Type B pancreatic cell (in vitro differentiated cells): Measurements from ENCODE around the gene IBA57. TPM values are rescaled to one million over a fixed set of nuclear protein-coding genes. Genes with fewer than 3 reads are reported as not detected.

Source experiments
- DNase-seq: peaks from one replicate; pipeline ENCODE4 v3.0.0; 2021; ENCODE audit warnings: mixed read lengths; ENCODE audit not compliant: unreplicated experiment; ENCODE audit errors: extremely low spot score
- H3K27ac Mint-ChIP-seq: 2 replicates; pipeline ENCODE4 v1.8.0; 2021; ENCODE audit warnings: mild to moderate bottlenecking, mixed read lengths
- H3K27me3 Mint-ChIP-seq: 2 replicates; pipeline ENCODE4 v1.8.0; 2021; ENCODE audit warnings: mixed read lengths
- H3K36me3 Mint-ChIP-seq: 2 replicates; pipeline ENCODE4 v1.8.0; 2021; ENCODE audit warnings: mixed read lengths
- H3K4me1 Mint-ChIP-seq: one replicate; pipeline ENCODE4 v1.8.0; 2021; ENCODE audit warnings: mixed read lengths; ENCODE audit not compliant: unreplicated experiment
- H3K4me3 Mint-ChIP-seq: 2 replicates; pipeline ENCODE4 v1.8.0; 2021; ENCODE audit warnings: mild to moderate bottlenecking, mixed read lengths
- H3K9me3 Mint-ChIP-seq: 2 replicates; pipeline ENCODE4 v1.8.0; 2021; ENCODE audit warnings: mixed read lengths
- total RNA-seq: library from RNA; stranded (reverse); gene quantifications from 2 replicates; pipeline ENCODE4 v1.2.1, GENCODE V29; 2021; ENCODE audit warnings: low replicate concordance
- TF ChIP-seq, protein P1 (sequence below): fragments of 200-600 bp; sonication (generic); conservative IDR thresholded peaks from 2 replicates; pipeline ENCODE4 v1.5.0; 2021; ENCODE audit warnings: antibody characterized with exemption, mild to moderate bottlenecking

Gene IBA57
- total RNA-seq, 1 donor from 2014 or later: 9.5 TPM

DNA sequence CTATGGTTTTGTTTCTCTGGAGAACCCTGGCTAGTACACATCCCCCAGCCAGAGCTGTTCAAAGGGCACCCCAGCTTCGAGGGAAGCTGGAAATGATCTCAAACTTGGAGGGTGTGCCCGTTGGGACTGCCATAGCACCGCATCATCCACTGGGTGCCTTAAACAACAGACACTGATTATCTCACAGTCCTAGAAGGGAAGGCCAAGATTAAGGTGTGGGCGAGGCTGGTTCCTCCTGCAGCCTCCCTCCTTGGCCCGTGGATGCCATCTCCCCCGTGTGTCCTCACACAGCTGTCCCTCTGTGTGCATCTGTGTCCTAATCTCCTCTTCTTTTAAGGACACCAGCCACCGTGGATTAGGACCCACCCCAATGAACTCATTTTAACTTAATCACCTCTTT lies 4.2 kb upstream of the IBA57 start:
- Mint-ChIP-seq H3K36me3 (no peaks in the 10 kb centered on the region), H3K4me1 (no peaks in the 10 kb centered on the region), H3K27me3 (no peaks in the 10 kb centered on the region), H3K4me3 (no peak overlapping the region), H3K27ac (peak overlapping the region; percentile 99), H3K9me3 (no peaks in the 10 kb centered on the region)
- DNase-seq: no peak
- TF ChIP-seq, protein P1, sequence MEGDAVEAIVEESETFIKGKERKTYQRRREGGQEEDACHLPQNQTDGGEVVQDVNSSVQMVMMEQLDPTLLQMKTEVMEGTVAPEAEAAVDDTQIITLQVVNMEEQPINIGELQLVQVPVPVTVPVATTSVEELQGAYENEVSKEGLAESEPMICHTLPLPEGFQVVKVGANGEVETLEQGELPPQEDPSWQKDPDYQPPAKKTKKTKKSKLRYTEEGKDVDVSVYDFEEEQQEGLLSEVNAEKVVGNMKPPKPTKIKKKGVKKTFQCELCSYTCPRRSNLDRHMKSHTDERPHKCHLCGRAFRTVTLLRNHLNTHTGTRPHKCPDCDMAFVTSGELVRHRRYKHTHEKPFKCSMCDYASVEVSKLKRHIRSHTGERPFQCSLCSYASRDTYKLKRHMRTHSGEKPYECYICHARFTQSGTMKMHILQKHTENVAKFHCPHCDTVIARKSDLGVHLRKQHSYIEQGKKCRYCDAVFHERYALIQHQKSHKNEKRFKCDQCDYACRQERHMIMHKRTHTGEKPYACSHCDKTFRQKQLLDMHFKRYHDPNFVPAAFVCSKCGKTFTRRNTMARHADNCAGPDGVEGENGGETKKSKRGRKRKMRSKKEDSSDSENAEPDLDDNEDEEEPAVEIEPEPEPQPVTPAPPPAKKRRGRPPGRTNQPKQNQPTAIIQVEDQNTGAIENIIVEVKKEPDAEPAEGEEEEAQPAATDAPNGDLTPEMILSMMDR: no peak

DNA sequence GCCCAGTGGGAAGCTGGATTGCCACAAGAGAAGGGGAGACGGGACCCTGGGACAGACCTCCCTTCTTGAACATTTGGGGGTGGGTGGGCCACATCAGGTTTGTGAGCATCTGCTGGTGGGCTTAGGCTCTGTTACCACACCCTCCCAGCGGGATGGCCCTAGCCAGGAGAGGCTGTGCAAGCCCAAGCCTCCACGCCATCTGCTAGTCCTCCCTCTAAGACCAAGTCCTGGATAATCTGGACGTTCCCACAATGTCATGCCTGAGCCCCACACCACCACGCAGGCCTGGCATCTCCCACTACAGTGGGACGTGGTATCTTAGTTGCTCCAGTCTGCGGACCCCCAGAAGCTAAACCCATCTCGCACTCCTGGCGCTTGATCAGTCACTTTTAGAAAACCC lies 3.7 kb upstream of the IBA57 start:
- Mint-ChIP-seq H3K4me1 (peaks cover 2% of the 10 kb centered on the region), H3K4me3 (no peak overlapping the region), H3K36me3 (no peaks in the 10 kb centered on the region), H3K9me3 (no peaks in the 10 kb centered on the region), H3K27me3 (no peaks in the 10 kb centered on the region), H3K27ac (peak overlapping the region; percentile 99)
- DNase-seq: no peak
- TF ChIP-seq, protein P1: no peak

DNA sequence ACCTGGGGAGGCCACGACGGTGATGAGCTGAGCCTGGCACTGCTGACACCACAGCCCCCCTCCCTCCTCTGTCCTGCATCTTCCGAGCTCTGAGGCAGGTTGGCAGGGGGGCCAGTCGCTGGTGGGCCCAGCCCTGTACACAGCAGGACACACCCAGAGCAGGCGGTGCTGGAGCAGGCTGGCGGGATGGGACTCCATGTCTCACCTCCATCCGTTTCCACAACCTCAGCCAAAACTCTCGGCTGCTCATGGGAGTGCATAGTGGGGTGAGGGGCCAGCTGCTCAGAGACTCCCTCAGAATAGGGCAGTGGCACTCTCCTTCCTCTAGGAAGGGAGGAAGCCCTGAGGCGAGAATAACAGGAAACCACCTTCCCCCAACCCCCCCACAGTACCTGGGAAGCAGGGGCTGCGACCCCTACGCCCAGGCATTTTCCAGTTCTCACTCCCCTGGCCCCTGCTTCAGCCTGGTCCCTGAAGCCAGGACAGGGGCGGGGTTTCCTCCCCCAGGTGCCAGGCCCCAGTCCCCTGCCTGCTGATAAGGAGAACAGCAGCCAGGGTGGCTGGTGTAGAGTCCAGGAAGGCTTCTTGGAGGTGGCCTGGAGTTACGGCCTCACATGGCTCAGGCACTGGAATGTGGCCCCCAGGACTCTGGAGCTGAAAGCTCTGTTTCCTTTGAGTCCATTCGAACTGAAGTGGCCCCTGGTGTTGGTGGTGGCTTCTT lies 3.2 kb upstream of the IBA57 start:
- H3K9me3 Mint-ChIP-seq: no peaks in the 10 kb centered on the region
- TF ChIP-seq, protein P1: no peak
- peak overlapping the region; percentile 99 for H3K27ac Mint-ChIP-seq
- H3K4me3 Mint-ChIP-seq: no peak overlapping the region
- H3K27me3 Mint-ChIP-seq: no peaks in the 10 kb centered on the region
- H3K4me1 Mint-ChIP-seq: peaks cover 4% of the 10 kb centered on the region
- DNase-seq: no peak
- no peaks in the 10 kb centered on the region for H3K36me3 Mint-ChIP-seq

DNA sequence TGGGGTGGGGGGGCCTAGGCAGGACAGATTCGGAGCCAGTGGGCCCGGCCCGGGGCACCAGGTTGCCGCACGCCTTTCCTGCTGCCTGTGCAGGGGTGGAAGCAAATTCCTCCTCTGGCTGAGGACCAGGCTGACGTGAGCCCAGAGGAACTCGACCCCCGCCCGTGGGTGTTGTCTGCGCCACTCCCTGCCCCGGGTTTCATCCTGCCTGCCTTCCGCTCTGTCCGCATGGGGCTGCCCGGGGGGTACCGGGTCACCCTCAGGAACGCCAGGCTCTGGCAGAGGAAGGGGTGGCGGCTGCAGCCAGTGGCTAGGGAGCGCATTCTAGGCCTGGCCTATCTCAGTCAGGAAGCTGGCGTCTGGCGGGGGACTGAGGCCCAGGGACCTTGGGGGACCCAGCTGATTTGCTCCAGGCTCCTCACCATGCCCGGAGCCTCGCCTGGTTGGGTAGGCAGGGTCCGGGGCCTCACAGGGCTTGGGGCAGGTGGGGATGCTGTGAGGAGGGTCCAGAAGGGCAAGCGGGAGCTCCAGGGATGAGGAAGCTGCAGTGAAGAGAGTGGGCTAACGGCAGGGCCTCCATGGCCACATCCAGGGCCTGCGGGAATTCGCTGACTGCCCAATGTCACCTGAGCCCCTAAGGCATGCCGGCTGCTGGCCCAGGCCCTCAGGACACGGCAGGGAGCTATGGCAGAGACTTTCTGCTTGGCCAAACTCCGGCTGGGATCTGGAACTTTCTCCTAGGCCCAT lies 2.4 kb upstream of the IBA57 start:
- H3K4me1 Mint-ChIP-seq: peaks cover 9% of the 10 kb centered on the region

DNA sequence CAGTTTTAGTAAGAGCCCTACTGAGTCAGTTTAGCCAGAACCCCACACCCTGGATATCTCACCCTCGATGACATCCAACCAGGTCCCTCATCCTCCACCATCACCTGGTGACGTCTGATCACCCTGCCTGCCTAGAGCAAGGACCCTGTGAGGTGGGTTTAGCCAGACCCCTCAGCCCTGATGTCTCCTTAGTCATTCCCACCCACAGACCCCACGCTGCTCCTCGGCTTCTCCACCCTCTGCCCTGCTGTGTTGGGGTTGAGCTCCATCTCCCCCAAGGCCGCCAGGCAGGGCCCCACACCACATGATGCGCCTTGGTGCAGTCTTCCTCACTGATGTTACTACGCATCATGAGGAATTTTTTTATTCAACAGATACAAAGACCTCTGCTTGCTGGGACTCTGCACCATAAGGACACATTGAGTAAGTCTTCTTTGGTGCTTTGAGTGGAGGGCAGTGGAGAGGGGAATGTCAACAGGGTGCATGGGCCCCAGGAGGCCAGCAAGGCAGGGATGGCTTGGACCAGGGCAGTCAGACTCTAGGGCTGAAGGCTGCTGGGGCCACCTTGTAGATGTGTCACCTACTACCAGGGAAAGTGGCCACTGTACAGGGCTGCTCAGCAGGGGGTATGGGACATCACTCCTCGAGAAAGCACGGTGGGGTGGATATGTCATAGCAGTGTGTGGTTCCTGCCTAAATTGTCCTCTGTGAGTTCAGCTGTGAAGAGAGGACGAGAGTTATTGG lies 1.7 kb upstream of the IBA57 start:
- Mint-ChIP-seq H3K27ac (peak overlapping the region; percentile 99), H3K4me3 (peak overlapping the region; percentile 79), H3K36me3 (no peaks in the 10 kb centered on the region), H3K27me3 (no peaks in the 10 kb centered on the region), H3K9me3 (no peaks in the 10 kb centered on the region), H3K4me1 (peaks cover 9% of the 10 kb centered on the region)
- TF ChIP-seq, protein P1: no peak
- DNase-seq: no peak

More for the DNA sequence above, 2.4 kb upstream of the IBA57 start:
- H3K4me3 Mint-ChIP-seq: no peak overlapping the region
- DNase-seq: no peak
- TF ChIP-seq, protein P1: no peak
- no peaks in the 10 kb centered on the region for H3K27me3 Mint-ChIP-seq
- no peaks in the 10 kb centered on the region for H3K36me3 Mint-ChIP-seq
- H3K9me3 Mint-ChIP-seq: no peaks in the 10 kb centered on the region
- H3K27ac Mint-ChIP-seq: peak overlapping the region; percentile 99
